Measurements from ENCODE around the gene EML4.
A peak's percentile ranks its signal among the peaks of the same experiment; 100 is the strongest.

Gene EML4

DNA sequence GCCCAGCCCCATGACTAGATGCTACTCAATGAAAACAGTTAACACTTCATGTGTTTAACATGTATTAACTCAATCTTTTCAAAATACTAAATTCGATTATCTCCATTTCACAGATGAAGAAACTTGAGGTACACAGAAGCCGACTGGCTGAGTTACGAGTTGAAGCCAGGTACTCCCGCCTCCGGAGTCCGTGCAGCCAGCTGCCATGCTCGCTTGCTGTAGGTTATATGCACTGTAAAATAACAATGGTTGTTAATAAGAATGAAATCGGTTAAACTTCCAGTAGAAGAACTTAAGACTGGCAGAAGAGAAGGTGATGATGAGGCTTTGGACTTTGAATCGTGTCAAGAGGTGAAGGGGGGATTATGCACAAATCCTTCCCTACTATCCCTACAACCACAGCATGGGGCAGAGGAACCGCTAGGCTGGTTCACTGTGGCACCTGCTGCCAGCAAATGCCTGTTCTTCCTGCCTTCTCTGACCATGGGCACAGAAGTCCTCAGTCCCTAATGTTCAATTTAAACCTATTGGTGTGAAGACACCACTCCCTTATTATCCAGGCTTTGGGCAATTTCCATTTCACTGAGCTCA lies 166.5 kb downstream of the EML4 start:
- peaks cover 0 to 54% (median 27%) of the 10 kb centered on the region in 4 experiments for H3K36me3 ChIP-seq (ENCODE audit: control insufficient read depth in 4 of 4, insufficient read depth in 4 of 4, low read length in 3 of 4)
- H3K9me3 ChIP-seq (ENCODE audit: control extremely low read depth in 1 of 5, control insufficient read depth in 4 of 5, insufficient read depth in 2 of 5, low read depth in 1 of 5, low read length in 4 of 5): peaks cover 0 to 2% (median 0%) of the 10 kb centered on the region in 5 experiments
- no peak for DNase-seq
- no peaks in the 10 kb centered on the region for H3K27me3 ChIP-seq (replicated peaks in 2 of 5; ENCODE audit: control insufficient read depth in 4 of 5, insufficient read depth in 5 of 5, low read length in 4 of 5)
- H3K4me1 ChIP-seq (ENCODE audit: control extremely low read depth in 1 of 4, control insufficient read depth in 4 of 4, insufficient read depth in 4 of 4, low read length in 3 of 4): no peaks in the 10 kb centered on the region
- no peak overlapping the region for H3K4me3 ChIP-seq (ENCODE audit: control insufficient read depth in 1 of 7, extremely low read depth in 1 of 7, insufficient read depth in 4 of 7, low read depth in 2 of 7, low read length in 6 of 7)
- ChIA-PET CTCF (no interaction called here), POLR2A (no interaction called here)
- no peak overlapping the region for H3K27ac ChIP-seq (ENCODE audit: insufficient read depth in 1 of 2, low read depth in 1 of 2, low read length in 2 of 2, poor library complexity in 1 of 2, severe bottlenecking in 2 of 2)
- 98% methylated on average over 8 of the region's 10 CpGs for WGBS (ENCODE audit: insufficient coverage)

DNA sequence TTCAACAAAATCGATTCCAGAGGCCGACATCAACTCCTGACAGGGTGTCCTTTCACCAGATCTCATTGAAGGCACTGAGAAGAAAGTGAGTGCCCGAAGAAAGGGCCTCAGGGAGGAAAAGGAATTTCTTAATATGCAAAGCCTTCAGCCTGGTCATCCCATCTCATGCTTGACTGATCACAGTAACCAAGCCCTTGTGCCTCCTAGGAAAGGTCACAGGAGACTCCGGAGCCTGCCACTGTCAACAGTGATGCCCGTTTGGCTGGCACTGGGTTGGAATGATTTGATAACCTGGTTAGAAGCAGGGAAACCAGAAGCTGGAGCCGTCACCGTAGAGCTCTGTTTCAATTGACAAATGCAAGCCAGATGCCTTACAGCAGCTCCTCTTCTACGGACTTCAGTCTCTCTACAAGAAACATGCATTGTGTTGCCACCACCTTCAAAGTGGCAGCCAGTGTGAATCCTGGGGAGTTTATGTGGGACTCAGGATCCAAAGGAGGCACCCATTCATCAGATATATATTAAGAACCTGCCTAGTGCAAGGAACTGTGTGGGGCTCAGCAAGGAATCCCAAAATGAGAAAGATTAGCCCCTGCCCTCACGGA lies 167.3 kb downstream of the EML4 start:
- Histone ChIP-seq H3K4me3 (ENCODE audit: control insufficient read depth in 1 of 7, extremely low read depth in 1 of 7, insufficient read depth in 4 of 7, low read depth in 2 of 7, low read length in 6 of 7) (no peak overlapping the region), H3K9me3 (ENCODE audit: control extremely low read depth in 1 of 5, control insufficient read depth in 4 of 5, insufficient read depth in 2 of 5, low read depth in 1 of 5, low read length in 4 of 5) (peaks cover 0 to 2% (median 0%) of the 10 kb centered on the region in 5 experiments), H3K36me3 (ENCODE audit: control insufficient read depth in 4 of 4, insufficient read depth in 4 of 4, low read length in 3 of 4) (peaks cover 0 to 54% (median 29%) of the 10 kb centered on the region in 4 experiments), H3K4me1 (ENCODE audit: control extremely low read depth in 1 of 4, control insufficient read depth in 4 of 4, insufficient read depth in 4 of 4, low read length in 3 of 4) (no peaks in the 10 kb centered on the region), H3K27me3 (replicated peaks in 2 of 5; ENCODE audit: control insufficient read depth in 4 of 5, insufficient read depth in 5 of 5, low read length in 4 of 5) (no peaks in the 10 kb centered on the region), H3K27ac (ENCODE audit: insufficient read depth in 1 of 2, low read depth in 1 of 2, low read length in 2 of 2, poor library complexity in 1 of 2, severe bottlenecking in 2 of 2) (no peak overlapping the region)
- ChIA-PET POLR2A (no interaction called here), CTCF (no interaction called here)
- no peak for DNase-seq
- WGBS (ENCODE audit: insufficient coverage): 99% methylated on average over 8 of the region's 9 CpGs

DNA sequence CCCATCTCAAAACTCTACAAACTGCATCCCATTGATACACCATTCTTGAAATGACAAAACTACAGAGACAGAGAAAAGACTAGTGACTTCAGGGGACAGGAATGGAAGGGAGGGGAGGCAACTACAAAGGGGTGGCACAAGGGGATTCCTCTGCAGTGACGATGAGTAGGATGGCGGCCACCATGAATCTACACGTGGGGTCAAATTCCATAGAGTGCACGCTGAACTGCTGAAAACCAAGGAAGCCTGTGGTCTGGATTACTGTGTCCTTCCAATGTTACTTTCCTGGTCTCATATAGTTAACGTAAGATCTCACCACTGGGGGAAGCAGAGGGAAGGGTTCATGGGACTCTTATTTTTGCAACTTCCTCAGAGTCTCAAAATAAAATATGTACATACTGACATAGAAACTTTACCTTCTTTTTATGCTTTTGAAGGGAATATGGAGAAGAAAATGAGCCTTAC lies 168.2 kb downstream of the EML4 start:
- WGBS (ENCODE audit: insufficient coverage): 93% methylated on average over 5 of the region's 5 CpGs
- no peaks in the 10 kb centered on the region for H3K4me1 ChIP-seq (ENCODE audit: control extremely low read depth in 1 of 4, control insufficient read depth in 4 of 4, insufficient read depth in 4 of 4, low read length in 3 of 4)
- peaks cover 0 to 2% (median 0%) of the 10 kb centered on the region in 5 experiments for H3K9me3 ChIP-seq (ENCODE audit: control extremely low read depth in 1 of 5, control insufficient read depth in 4 of 5, insufficient read depth in 2 of 5, low read depth in 1 of 5, low read length in 4 of 5)
- ChIA-PET POLR2A (no interaction called here), CTCF (no interaction called here)
- DNase-seq: peak in 1 of 3 donors; percentile 12
- peaks cover 0 to 46% (median 25%) of the 10 kb centered on the region in 4 experiments for H3K36me3 ChIP-seq (ENCODE audit: control insufficient read depth in 4 of 4, insufficient read depth in 4 of 4, low read length in 3 of 4)
- no peaks in the 10 kb centered on the region for H3K27me3 ChIP-seq (replicated peaks in 2 of 5; ENCODE audit: control insufficient read depth in 4 of 5, insufficient read depth in 5 of 5, low read length in 4 of 5)
- H3K27ac ChIP-seq (ENCODE audit: insufficient read depth in 1 of 2, low read depth in 1 of 2, low read length in 2 of 2, poor library complexity in 1 of 2, severe bottlenecking in 2 of 2): no peak overlapping the region
- no peak overlapping the region for H3K4me3 ChIP-seq (ENCODE audit: control insufficient read depth in 1 of 7, extremely low read depth in 1 of 7, insufficient read depth in 4 of 7, low read depth in 2 of 7, low read length in 6 of 7)

DNA sequence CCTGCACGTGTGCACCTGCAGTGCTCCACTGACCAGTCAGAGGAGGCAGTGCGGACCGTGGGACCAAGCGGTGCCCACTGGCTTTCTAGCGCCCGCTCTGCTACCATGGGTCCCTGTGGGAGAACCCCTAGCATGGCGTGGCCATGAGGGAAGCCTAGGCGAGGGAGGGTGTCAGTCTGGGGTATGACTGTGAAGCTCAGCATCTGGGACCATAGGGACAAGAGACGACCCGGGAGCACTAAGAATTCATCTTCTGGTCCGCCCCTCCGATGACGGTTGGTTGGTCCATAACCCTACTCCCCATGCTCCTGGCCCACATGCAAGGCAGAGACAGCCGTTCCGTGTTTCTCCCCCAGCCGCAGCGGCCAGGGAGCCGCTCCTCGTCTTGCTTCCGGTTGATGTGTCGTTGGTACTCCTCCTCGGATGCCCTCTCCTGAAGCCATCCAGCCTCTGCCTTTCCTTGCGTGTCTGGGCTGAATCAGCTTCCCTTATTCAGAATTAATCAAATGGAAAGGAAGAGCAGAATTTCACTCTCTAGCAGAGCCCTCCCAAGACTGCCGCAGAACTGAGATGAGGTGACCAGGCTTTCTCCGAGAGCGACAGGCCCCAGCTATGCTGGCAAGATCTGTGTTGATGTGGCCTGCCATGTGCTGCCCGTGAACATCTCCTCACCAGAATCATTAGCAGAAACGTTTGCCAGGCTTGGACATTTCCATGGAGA lies 168.9 kb downstream of the EML4 start:
- no peaks in the 10 kb centered on the region for H3K4me1 ChIP-seq (ENCODE audit: control extremely low read depth in 1 of 4, control insufficient read depth in 4 of 4, insufficient read depth in 4 of 4, low read length in 3 of 4)
- DNase-seq: no peak
- peaks cover 0 to 2% (median 0%) of the 10 kb centered on the region in 5 experiments for H3K9me3 ChIP-seq (ENCODE audit: control extremely low read depth in 1 of 5, control insufficient read depth in 4 of 5, insufficient read depth in 2 of 5, low read depth in 1 of 5, low read length in 4 of 5)
- no peaks in the 10 kb centered on the region for H3K27me3 ChIP-seq (replicated peaks in 2 of 5; ENCODE audit: control insufficient read depth in 4 of 5, insufficient read depth in 5 of 5, low read length in 4 of 5)
- H3K36me3 ChIP-seq (ENCODE audit: control insufficient read depth in 4 of 4, insufficient read depth in 4 of 4, low read length in 3 of 4): peaks cover 0 to 43% (median 25%) of the 10 kb centered on the region in 4 experiments
- H3K27ac ChIP-seq (ENCODE audit: insufficient read depth in 1 of 2, low read depth in 1 of 2, low read length in 2 of 2, poor library complexity in 1 of 2, severe bottlenecking in 2 of 2): no peak overlapping the region
- WGBS (ENCODE audit: insufficient coverage): over 99% methylated on average over 26 of the region's 28 CpGs
- H3K4me3 ChIP-seq (ENCODE audit: control insufficient read depth in 1 of 7, extremely low read depth in 1 of 7, insufficient read depth in 4 of 7, low read depth in 2 of 7, low read length in 6 of 7): no peak overlapping the region
- ChIA-PET POLR2A (no interaction called here), CTCF (no interaction called here)

DNA sequence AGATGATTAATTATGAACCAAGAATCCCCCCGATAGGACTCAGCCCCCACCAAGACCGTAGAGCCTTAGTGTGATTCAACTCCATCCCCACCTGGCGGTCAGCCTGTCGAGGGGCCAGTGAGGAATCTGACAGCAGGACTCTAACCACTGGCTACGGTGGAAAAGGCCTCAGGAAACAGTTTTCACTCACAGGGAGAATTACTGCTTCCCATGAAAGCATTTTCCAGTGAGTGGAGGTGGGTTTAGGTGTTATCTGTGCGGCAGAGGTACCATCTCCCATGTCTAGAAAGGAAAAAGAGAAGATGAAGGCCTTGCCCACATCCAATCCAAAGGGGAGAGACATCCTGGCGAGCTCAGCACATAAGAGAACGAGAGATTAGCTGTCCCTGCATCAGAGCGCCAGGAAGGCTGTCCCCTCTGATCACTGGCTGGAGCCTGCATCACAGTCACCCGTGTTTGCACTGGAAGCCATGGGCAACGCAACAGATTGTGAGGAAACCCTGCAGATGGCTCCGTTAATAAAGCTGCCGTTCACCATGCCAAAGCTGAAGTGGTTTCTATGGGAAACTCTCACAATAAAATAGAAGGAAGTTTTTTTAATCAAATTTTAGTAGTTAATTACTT lies 169.5 kb downstream of the EML4 start:
- ChIA-PET CTCF (no interaction called here), POLR2A (interaction anchor here (0.7 kb wide), 1 partner anchor 23 kb away, joined by 3 read pairs; no protein-coding TSS in a partner anchor)
- peaks cover 0 to 45% (median 22%) of the 10 kb centered on the region in 4 experiments for H3K36me3 ChIP-seq (ENCODE audit: control insufficient read depth in 4 of 4, insufficient read depth in 4 of 4, low read length in 3 of 4)
- peaks cover 0 to 2% (median 0%) of the 10 kb centered on the region in 5 experiments for H3K9me3 ChIP-seq (ENCODE audit: control extremely low read depth in 1 of 5, control insufficient read depth in 4 of 5, insufficient read depth in 2 of 5, low read depth in 1 of 5, low read length in 4 of 5)
- H3K27me3 ChIP-seq (replicated peaks in 2 of 5; ENCODE audit: control insufficient read depth in 4 of 5, insufficient read depth in 5 of 5, low read length in 4 of 5): no peaks in the 10 kb centered on the region
- no peak overlapping the region for H3K27ac ChIP-seq (ENCODE audit: insufficient read depth in 1 of 2, low read depth in 1 of 2, low read length in 2 of 2, poor library complexity in 1 of 2, severe bottlenecking in 2 of 2)
- 90% methylated on average over 8 of the region's 13 CpGs for WGBS (ENCODE audit: insufficient coverage)
- H3K4me3 ChIP-seq (ENCODE audit: control insufficient read depth in 1 of 7, extremely low read depth in 1 of 7, insufficient read depth in 4 of 7, low read depth in 2 of 7, low read length in 6 of 7): no peak overlapping the region
- no peaks in the 10 kb centered on the region for H3K4me1 ChIP-seq (ENCODE audit: control extremely low read depth in 1 of 4, control insufficient read depth in 4 of 4, insufficient read depth in 4 of 4, low read length in 3 of 4)
- DNase-seq: peak; percentile 13 to 80 (median 59)

DNA sequence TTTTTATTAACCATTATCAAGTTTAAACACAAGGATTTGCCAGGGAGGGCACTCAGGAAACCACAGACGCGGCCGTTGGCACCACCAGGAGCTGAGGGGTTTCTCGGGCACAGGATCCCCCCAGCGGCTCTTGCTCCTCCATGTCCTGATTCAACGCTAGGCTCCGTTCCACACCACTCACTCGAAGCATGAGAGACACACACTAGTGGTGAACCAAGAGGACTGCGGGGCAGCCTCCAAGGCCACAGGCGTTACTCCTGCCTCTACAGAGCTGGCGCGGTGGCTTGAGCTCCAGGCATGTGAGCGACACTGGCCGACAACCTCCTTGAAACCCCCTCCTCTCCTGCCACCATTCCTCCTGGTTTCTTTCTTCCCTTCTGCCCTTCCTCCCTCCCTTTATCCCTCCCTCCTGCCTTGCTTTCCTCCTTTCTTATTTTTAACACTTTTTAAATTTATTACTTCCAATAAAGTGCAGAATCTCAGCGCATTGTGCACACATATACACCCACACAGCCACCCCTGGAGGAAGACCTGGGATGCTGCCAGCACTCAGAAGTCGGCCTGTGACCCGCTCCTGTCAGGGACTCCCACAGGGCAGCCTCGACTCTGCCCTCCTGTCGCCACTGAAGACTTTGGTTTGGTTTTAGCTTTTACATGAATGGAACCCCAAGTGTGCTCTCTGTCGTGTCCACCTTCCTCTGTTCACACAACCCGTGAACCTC lies 170.2 kb downstream of the EML4 start:
- no peaks in the 10 kb centered on the region for H3K27me3 ChIP-seq (replicated peaks in 2 of 5; ENCODE audit: control insufficient read depth in 4 of 5, insufficient read depth in 5 of 5, low read length in 4 of 5)
- CTCF ChIA-PET: no interaction called here
- POLR2A ChIA-PET: interaction anchor here (0.7 kb wide), 1 partner anchor 22 kb away, joined by 3 read pairs; no protein-coding TSS in a partner anchor
- peaks cover 0 to 47% (median 20%) of the 10 kb centered on the region in 4 experiments for H3K36me3 ChIP-seq (ENCODE audit: control insufficient read depth in 4 of 4, insufficient read depth in 4 of 4, low read length in 3 of 4)
- 83% methylated on average over 20 of the region's 21 CpGs for WGBS (ENCODE audit: insufficient coverage)
- H3K4me3 ChIP-seq (ENCODE audit: control insufficient read depth in 1 of 7, extremely low read depth in 1 of 7, insufficient read depth in 4 of 7, low read depth in 2 of 7, low read length in 6 of 7): no peak overlapping the region
- H3K4me1 ChIP-seq (ENCODE audit: control extremely low read depth in 1 of 4, control insufficient read depth in 4 of 4, insufficient read depth in 4 of 4, low read length in 3 of 4): no peaks in the 10 kb centered on the region
- H3K9me3 ChIP-seq (ENCODE audit: control extremely low read depth in 1 of 5, control insufficient read depth in 4 of 5, insufficient read depth in 2 of 5, low read depth in 1 of 5, low read length in 4 of 5): peaks cover 0 to 2% (median 0%) of the 10 kb centered on the region in 5 experiments
- peak; percentile 39 to 82 (median 64) for DNase-seq
- H3K27ac ChIP-seq (ENCODE audit: insufficient read depth in 1 of 2, low read depth in 1 of 2, low read length in 2 of 2, poor library complexity in 1 of 2, severe bottlenecking in 2 of 2): no peak overlapping the region
